ENCODE results near the gene HMGCS2.
"Not testable (repeated sequence)": the region's sequence is repeated elsewhere in the genome, so short reads cannot be mapped to it uniquely, and the experiment has no call there.

Gene HMGCS2

GRCh38 chr1:119725626-119726025, 43.1 kb downstream of the HMGCS2 start:
- DNase-seq, result no peak

GRCh38 chr1:119724611-119725218, 44.0 kb downstream of the HMGCS2 start:
- no peak for DNase-seq

GRCh38 chr1:119721896-119722295, 46.8 kb downstream of the HMGCS2 start:
- no peak for DNase-seq

GRCh38 chr1:119720866-119721440, 47.8 kb downstream of the HMGCS2 start:
- no peak for DNase-seq

- no peak for DNase-seq
Observed at GRCh38 chr1:119718972-119719371, 49.7 kb downstream of the HMGCS2 start.

- DNase-seq, result no peak
Observed at GRCh38 chr1:119718409-119718808, 50.3 kb downstream of the HMGCS2 start.

GRCh38 chr1:119715542-119715941, 53.2 kb downstream of the HMGCS2 start:
- no peak for DNase-seq

- no peak for DNase-seq
Observed at GRCh38 chr1:119714583-119714982, 54.1 kb downstream of the HMGCS2 start.

GRCh38 chr1:119713749-119714456, 54.8 kb downstream of the HMGCS2 start:
- no peak for DNase-seq

- DNase-seq, result no peak
Observed at GRCh38 chr1:119713039-119713748, 55.5 kb downstream of the HMGCS2 start.

- DNase-seq, result peak in 1 of 4 experiments; percentile 11
Observed at GRCh38 chr1:119712342-119713038, 56.2 kb downstream of the HMGCS2 start.

- DNase-seq, result peak in 1 of 4 experiments; percentile 15
Observed at GRCh38 chr1:119711804-119712341, 56.8 kb downstream of the HMGCS2 start, which contains the start of gene PHGDH. Gene PHGDH (plus strand): TSS chr1:119711934. CDS start chr1:119712023, 89 bp downstream.

GRCh38 chr1:119711356-119711803, 57.3 kb downstream of the HMGCS2 start:
- DNase-seq, result not testable (repeated sequence)

GRCh38 chr1:119706599-119706998, 62.1 kb downstream of the HMGCS2 start:
- not testable (repeated sequence) for DNase-seq

GRCh38 chr1:119703666-119704450, 64.8 kb downstream of the HMGCS2 start:
- no peak for DNase-seq

- no peak for DNase-seq
Observed at GRCh38 chr1:119702384-119702783, 66.3 kb downstream of the HMGCS2 start.

- no peak for DNase-seq
Observed at GRCh38 chr1:119701659-119702058, 67.0 kb downstream of the HMGCS2 start.

GRCh38 chr1:119700326-119700725, 68.4 kb downstream of the HMGCS2 start:
- no peak for DNase-seq

All from activated naive CD4-positive, alpha-beta T cell (primary cell).